Measurements from ENCODE around the gene ALPI.

ALPI gene

GRCh38 chr2:232463701-232464543 lies 8.0 kb downstream of the ALPI start:
- TF ChIP-seq CTCF (IDR thresholded peaks at IDR 0.05; ENCODE audit: control insufficient read depth, insufficient read depth, low read depth, low read length, missing control alignments): no peak
- no peak overlapping the region for H3K4me3 ChIP-seq (ENCODE audit: control insufficient read depth, low read depth, low read length)
- no peak for DNase-seq (ENCODE audit: low read depth)

- no peak for TF ChIP-seq CTCF (IDR thresholded peaks at IDR 0.05; ENCODE audit: control insufficient read depth, insufficient read depth, low read depth, low read length, missing control alignments)
- DNase-seq (ENCODE audit: low read depth): no peak
- no peak overlapping the region for H3K4me3 ChIP-seq (ENCODE audit: control insufficient read depth, low read depth, low read length)
Measured at GRCh38 chr2:232464544-232464885, 8.6 kb downstream of the ALPI start.

- no peak for TF ChIP-seq CTCF (IDR thresholded peaks at IDR 0.05; ENCODE audit: control insufficient read depth, insufficient read depth, low read depth, low read length, missing control alignments)
- no peak for DNase-seq (ENCODE audit: low read depth)
- H3K4me3 ChIP-seq (ENCODE audit: control insufficient read depth, low read depth, low read length): no peak overlapping the region
Measured at GRCh38 chr2:232465061-232465460, 9.1 kb downstream of the ALPI start.

DNA sequence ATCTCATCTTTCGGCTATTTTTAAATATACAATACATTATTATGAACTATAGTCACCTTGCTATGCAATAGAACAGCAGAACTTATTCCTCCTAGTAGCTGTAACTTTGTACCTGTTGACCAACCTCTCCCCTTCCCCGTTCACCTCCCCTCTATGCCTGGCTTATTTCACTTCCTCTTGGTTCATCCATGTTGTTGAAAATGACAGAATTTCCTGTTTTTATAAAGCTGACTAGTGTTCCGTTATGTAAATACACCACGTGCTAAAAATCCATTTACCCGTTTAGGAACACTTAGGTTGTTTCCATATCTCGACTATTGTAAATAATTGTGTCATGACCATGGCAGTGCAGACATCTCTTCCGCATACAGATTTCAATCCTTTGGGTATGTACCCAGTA lies 10.3 kb downstream of the ALPI start:
- DNase-seq (ENCODE audit: low read depth): no peak
- TF ChIP-seq CTCF (IDR thresholded peaks at IDR 0.05; ENCODE audit: control insufficient read depth, insufficient read depth, low read depth, low read length, missing control alignments): no peak
- no peak overlapping the region for H3K4me3 ChIP-seq (ENCODE audit: control insufficient read depth, low read depth, low read length)

DNA sequence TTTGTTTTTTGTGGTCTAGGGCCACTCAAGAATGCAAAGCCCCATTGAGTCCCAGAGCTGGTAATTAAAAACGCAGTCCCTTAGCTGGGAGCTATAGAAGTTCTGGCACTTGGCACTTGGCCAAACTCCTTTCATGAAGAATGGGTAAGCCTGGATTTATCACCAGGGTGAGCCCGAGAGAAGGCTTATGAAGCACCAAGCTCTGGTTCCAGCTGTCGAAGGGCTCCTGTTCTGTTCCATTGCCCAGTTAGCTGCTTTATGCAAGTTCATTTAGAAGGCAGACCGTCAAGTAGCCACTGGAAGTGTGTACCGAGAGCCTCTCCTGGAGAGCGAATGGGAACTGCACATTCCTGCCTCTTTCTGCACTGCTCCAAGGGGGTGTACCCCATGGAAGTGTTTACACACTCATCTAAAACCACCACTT lies 17.5 kb downstream of the ALPI start:
- no peak for DNase-seq (ENCODE audit: low read depth)
- H3K4me3 ChIP-seq (ENCODE audit: control insufficient read depth, low read depth, low read length): no peak overlapping the region
- no peak for TF ChIP-seq CTCF (IDR thresholded peaks at IDR 0.05; ENCODE audit: control insufficient read depth, insufficient read depth, low read depth, low read length, missing control alignments)

GRCh38 chr2:232476045-232476444 lies 20.1 kb downstream of the ALPI start:
- no peak overlapping the region for H3K4me3 ChIP-seq (ENCODE audit: control insufficient read depth, low read depth, low read length)
- TF ChIP-seq CTCF (IDR thresholded peaks at IDR 0.05; ENCODE audit: control insufficient read depth, insufficient read depth, low read depth, low read length, missing control alignments): no peak
- no peak for DNase-seq (ENCODE audit: low read depth)

Data from AG09309 (cell line).